Colonic mucosa (tissue), 4 donors: ENCODE results near the gene PRH1. TPM values are rescaled to one million over a fixed set of nuclear protein-coding genes. Genes with fewer than 3 reads are reported as not detected.

Experiments used
- DNase-seq: peaks from one replicate; pipeline ENCODE4 v3.0.0-alpha.2; 2020
- H3K27ac ChIP-seq: fragments of 200-600 bp; one replicate; pipeline ENCODE4 v1.8.0; 2021
- H3K27me3 ChIP-seq: fragments of 200-600 bp; one replicate; pipeline ENCODE4 v1.8.0; 2021
- H3K36me3 ChIP-seq: fragments of 200-600 bp; one replicate; pipeline ENCODE4 v1.8.0; 2021
- H3K4me1 ChIP-seq: fragments of 200-600 bp; one replicate; pipeline ENCODE4 v1.8.0; 2021; ENCODE audit warnings: mild to moderate bottlenecking
- H3K4me3 ChIP-seq: fragments of 200-600 bp; one replicate; pipeline ENCODE4 v1.8.0; 2021
- H3K9ac ChIP-seq, 2 donors: one replicate each; pipeline ENCODE4 v1.7.0; 2013; ENCODE audit warnings: control low read depth in 2 of 2, low read depth in 2 of 2, low read length in 2 of 2
- H3K9me3 ChIP-seq: fragments of 200-600 bp; one replicate; pipeline ENCODE4 v1.8.0; 2021
- CTCF ChIP-seq: fragments of 200-600 bp; IDR thresholded peaks from one replicate; pipeline ENCODE4 v1.8.0; 2022; ENCODE audit warnings: antibody characterized with exemption, mild to moderate bottlenecking
- intact Hi-C: fragments of 100-400 bp; cut with DNase I; formaldehyde crosslinking; loops from one replicate; pipeline ENCODE4 v1.14.1; 2022
- total RNA-seq, 2 donors: library from RNA; stranded (reverse); fragmentation: NEBNext Ultra II Directional in 1 of 2; extraction: Animal tissue kit (Norgen Biotek cat#: 25700) in 1 of 2; gene quantifications; one replicate each; pipeline ENCODE4 v1.2.1, GENCODE V29; 2021
- donor health status: healthy.
- donor health status: DM: no; HTN: no; CAD: no.
- donor health status: DM: no; HTN: no; CAD: no.

Gene PRH1
- total RNA-seq, 2 donors from 2014 or later, result 7.4 to 12.3 TPM

GRCh38 chr12:10861366-10861765 is 22.7 kb downstream of the PRH1 start:
- Histone ChIP-seq H3K9ac (no peak overlapping the region), H3K36me3 (no peaks in the 10 kb centered on the region), H3K4me1 (no peaks in the 10 kb centered on the region), H3K9me3 (no peaks in the 10 kb centered on the region), H3K27ac (no peak overlapping the region), H3K4me3 (no peak overlapping the region), H3K27me3 (no peaks in the 10 kb centered on the region)
- no peak for TF ChIP-seq CTCF
- DNase-seq, result no peak
- intact Hi-C loops, result loop anchor here (10.0 kb wide), 1 partner anchor 343 kb away; no protein-coding TSS in a partner anchor

- intact Hi-C loops, result no loop called here
- H3K36me3 ChIP-seq, result no peaks in the 10 kb centered on the region
- no peak for DNase-seq
- no peak for TF ChIP-seq CTCF
- no peak overlapping the region for H3K27ac ChIP-seq
- no peaks in the 10 kb centered on the region for H3K4me1 ChIP-seq
- no peak overlapping the region for H3K9ac ChIP-seq
- H3K27me3 ChIP-seq, result no peaks in the 10 kb centered on the region
- H3K9me3 ChIP-seq, result no peaks in the 10 kb centered on the region
- H3K4me3 ChIP-seq, result no peak overlapping the region
These were observed 28.2 kb downstream of the PRH1 start for GRCh38 chr12:10855807-10856206.

GRCh38 chr12:10853776-10854175 is 30.3 kb downstream of the PRH1 start:
- no peak overlapping the region for H3K4me3 ChIP-seq
- no peaks in the 10 kb centered on the region for H3K27me3 ChIP-seq
- TF ChIP-seq CTCF, result no peak
- no peaks in the 10 kb centered on the region for H3K36me3 ChIP-seq
- DNase-seq, result no peak
- intact Hi-C loops, result no loop called here
- no peaks in the 10 kb centered on the region for H3K9me3 ChIP-seq
- no peak overlapping the region for H3K27ac ChIP-seq
- no peak overlapping the region for H3K9ac ChIP-seq
- no peaks in the 10 kb centered on the region for H3K4me1 ChIP-seq

GRCh38 chr12:10851243-10851858 is 32.7 kb downstream of the PRH1 start:
- TF ChIP-seq CTCF, result no peak
- H3K27me3 ChIP-seq, result no peaks in the 10 kb centered on the region
- intact Hi-C loops, result no loop called here
- no peaks in the 10 kb centered on the region for H3K36me3 ChIP-seq
- no peaks in the 10 kb centered on the region for H3K9me3 ChIP-seq
- H3K4me1 ChIP-seq, result no peaks in the 10 kb centered on the region
- H3K4me3 ChIP-seq, result no peak overlapping the region
- H3K27ac ChIP-seq, result no peak overlapping the region
- no peak for DNase-seq
- no peak overlapping the region for H3K9ac ChIP-seq

- intact Hi-C loops, result no loop called here
These were observed 34.6 kb downstream of the PRH1 start, which contains the start of gene PRR4 for GRCh38 chr12:10849425-10849878. TSS of gene PRR4 (minus strand) at chr12:10849475. CDS start at chr12:10849437, 38 bp downstream.

More at GRCh38 chr12:10849425-10849878, 34.6 kb downstream of the PRH1 start, which contains the start of gene PRR4:
- no peaks in the 10 kb centered on the region for H3K9me3 ChIP-seq
- H3K9ac ChIP-seq, result no peak within 1 kb of the TSS
- DNase-seq, result no peak
- no peaks in the 10 kb centered on the region for H3K36me3 ChIP-seq
- no peaks in the 10 kb centered on the region for H3K4me1 ChIP-seq
- TF ChIP-seq CTCF, result no peak
- H3K27me3 ChIP-seq, result no peaks in the 10 kb centered on the region
- no peak within 1 kb of the TSS for H3K4me3 ChIP-seq
- no peak within 1 kb of the TSS for H3K27ac ChIP-seq
